GM12878 (cell line): ENCODE results near the gene TRIM68.

ENCODE experiments used
- MYC ChIP-seq: IDR thresholded peaks from 2 replicates; pipeline ENCODE4 v1.6.1; 2011; ENCODE audit warnings: mild to moderate bottlenecking, low read length, moderate library complexity, inconsistent platforms; ENCODE audit not compliant: insufficient read depth, insufficient replicate concordance, insufficient read length, severe bottlenecking
- NFIC ChIP-seq: IDR thresholded peaks from 2 replicates; pipeline ENCODE4 v1.6.1; 2012; ENCODE audit warnings: low read depth, mild to moderate bottlenecking, inconsistent platforms, low read length, moderate library complexity
- POLR2A ChIP-seq: IDR thresholded peaks from 2 replicates; pipeline ENCODE4 v1.6.1; 2011; ENCODE audit warnings: low read depth, mild to moderate bottlenecking, low read length
- TF ChIP-seq, protein P1 (sequence below), 3 experiments: IDR thresholded peaks in 2 of 3; conservative IDR thresholded peaks in 1 of 3; 2 replicates each; pipeline ENCODE4 v1.5.1; 2011; ENCODE audit warnings: low read depth in 3 of 3, low read length in 3 of 3, mild to moderate bottlenecking in 3 of 3, control low read depth in 2 of 3, moderate library complexity in 2 of 3, inconsistent platforms in 1 of 3, mixed read lengths in 1 of 3; ENCODE audit not compliant: control insufficient read depth in 2 of 3, insufficient read depth in 1 of 3; ENCODE audit errors: extremely low read depth in 1 of 3
- TF ChIP-seq, protein P2 (sequence below): IDR thresholded peaks from 2 replicates; pipeline ENCODE4 v1.6.1; 2012; ENCODE audit warnings: low read depth, low read length, improper control_type of control experiment
- TF ChIP-seq, protein P3 (sequence below): IDR thresholded peaks from 2 replicates; pipeline ENCODE4 v1.6.1; 2012; ENCODE audit warnings: improper control_type of control experiment, low read depth, low read length; ENCODE audit not compliant: insufficient replicate concordance

DNA sequence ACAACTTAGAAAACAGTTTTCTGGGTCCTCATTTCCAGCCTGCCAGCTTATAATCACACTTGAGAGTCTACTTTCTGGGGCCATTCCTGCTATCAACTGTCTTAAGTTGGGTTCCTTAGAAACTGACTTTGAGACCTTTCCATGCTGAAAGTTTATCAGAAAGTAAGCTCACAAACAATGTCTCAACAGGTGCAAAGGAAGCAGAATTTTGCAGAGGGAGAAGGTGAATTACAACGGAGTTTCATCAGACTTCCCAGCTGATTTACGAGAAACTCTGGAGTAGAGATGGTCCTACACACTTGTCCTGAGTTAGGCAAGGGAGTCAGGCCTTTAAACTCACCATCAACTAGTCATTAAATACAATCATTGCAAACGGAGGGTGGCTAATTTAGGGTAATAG is 31.2 kb downstream of the TRIM68 start:
- TF ChIP-seq, protein P1, sequence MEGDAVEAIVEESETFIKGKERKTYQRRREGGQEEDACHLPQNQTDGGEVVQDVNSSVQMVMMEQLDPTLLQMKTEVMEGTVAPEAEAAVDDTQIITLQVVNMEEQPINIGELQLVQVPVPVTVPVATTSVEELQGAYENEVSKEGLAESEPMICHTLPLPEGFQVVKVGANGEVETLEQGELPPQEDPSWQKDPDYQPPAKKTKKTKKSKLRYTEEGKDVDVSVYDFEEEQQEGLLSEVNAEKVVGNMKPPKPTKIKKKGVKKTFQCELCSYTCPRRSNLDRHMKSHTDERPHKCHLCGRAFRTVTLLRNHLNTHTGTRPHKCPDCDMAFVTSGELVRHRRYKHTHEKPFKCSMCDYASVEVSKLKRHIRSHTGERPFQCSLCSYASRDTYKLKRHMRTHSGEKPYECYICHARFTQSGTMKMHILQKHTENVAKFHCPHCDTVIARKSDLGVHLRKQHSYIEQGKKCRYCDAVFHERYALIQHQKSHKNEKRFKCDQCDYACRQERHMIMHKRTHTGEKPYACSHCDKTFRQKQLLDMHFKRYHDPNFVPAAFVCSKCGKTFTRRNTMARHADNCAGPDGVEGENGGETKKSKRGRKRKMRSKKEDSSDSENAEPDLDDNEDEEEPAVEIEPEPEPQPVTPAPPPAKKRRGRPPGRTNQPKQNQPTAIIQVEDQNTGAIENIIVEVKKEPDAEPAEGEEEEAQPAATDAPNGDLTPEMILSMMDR (IDR thresholded peaks at IDR 0.05 in 2 of 3, conservative IDR thresholded peaks at IDR 0.05 in 1 of 3; ENCODE audit: control insufficient read depth in 2 of 3, extremely low read depth in 1 of 3, insufficient read depth in 1 of 3, low read depth in 3 of 3, low read length in 3 of 3), result no peak
- TF ChIP-seq, protein P2, sequence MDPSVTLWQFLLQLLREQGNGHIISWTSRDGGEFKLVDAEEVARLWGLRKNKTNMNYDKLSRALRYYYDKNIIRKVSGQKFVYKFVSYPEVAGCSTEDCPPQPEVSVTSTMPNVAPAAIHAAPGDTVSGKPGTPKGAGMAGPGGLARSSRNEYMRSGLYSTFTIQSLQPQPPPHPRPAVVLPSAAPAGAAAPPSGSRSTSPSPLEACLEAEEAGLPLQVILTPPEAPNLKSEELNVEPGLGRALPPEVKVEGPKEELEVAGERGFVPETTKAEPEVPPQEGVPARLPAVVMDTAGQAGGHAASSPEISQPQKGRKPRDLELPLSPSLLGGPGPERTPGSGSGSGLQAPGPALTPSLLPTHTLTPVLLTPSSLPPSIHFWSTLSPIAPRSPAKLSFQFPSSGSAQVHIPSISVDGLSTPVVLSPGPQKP, result no peak
- TF ChIP-seq, protein P3, sequence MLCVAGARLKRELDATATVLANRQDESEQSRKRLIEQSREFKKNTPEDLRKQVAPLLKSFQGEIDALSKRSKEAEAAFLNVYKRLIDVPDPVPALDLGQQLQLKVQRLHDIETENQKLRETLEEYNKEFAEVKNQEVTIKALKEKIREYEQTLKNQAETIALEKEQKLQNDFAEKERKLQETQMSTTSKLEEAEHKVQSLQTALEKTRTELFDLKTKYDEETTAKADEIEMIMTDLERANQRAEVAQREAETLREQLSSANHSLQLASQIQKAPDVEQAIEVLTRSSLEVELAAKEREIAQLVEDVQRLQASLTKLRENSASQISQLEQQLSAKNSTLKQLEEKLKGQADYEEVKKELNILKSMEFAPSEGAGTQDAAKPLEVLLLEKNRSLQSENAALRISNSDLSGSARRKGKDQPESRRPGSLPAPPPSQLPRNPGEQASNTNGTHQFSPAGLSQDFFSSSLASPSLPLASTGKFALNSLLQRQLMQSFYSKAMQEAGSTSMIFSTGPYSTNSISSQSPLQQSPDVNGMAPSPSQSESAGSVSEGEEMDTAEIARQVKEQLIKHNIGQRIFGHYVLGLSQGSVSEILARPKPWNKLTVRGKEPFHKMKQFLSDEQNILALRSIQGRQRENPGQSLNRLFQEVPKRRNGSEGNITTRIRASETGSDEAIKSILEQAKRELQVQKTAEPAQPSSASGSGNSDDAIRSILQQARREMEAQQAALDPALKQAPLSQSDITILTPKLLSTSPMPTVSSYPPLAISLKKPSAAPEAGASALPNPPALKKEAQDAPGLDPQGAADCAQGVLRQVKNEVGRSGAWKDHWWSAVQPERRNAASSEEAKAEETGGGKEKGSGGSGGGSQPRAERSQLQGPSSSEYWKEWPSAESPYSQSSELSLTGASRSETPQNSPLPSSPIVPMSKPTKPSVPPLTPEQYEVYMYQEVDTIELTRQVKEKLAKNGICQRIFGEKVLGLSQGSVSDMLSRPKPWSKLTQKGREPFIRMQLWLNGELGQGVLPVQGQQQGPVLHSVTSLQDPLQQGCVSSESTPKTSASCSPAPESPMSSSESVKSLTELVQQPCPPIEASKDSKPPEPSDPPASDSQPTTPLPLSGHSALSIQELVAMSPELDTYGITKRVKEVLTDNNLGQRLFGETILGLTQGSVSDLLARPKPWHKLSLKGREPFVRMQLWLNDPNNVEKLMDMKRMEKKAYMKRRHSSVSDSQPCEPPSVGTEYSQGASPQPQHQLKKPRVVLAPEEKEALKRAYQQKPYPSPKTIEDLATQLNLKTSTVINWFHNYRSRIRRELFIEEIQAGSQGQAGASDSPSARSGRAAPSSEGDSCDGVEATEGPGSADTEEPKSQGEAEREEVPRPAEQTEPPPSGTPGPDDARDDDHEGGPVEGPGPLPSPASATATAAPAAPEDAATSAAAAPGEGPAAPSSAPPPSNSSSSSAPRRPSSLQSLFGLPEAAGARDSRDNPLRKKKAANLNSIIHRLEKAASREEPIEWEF, result no peak
- TF ChIP-seq NFIC, result no peak
- no peak for TF ChIP-seq MYC
- TF ChIP-seq POLR2A, result no peak
